ENCODE measurements around the gene CCDC68. TPM values are rescaled to one million over a fixed set of nuclear protein-coding genes. Genes with fewer than 3 reads are reported as not detected.

The CCDC68 gene
- total RNA-seq, 4 donors from 2014 or later = 72.6 to 99.7 (median 84.7) TPM

DNA sequence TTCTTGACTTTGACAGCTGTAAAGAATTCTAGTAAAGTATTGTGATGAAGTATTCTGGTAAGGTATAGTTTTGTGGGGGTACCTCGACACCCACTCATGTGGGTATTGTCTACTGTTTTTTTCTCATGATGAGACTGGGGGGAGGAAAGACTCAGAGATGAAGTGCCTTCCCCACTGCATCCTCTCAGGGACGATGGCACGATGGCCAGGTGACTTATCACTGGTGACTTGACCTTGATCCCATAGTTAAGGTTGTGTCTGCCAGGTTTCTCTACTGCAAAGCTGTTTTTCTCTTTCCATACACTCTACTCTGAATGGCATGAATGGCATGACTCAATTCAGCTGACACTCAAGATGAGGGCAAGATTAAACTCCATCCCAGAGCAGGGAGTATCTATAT lies 936 bp upstream of the CCDC68 start:
- DNase-seq = peak in 1 of 3 donors; percentile 54
- Histone ChIP-seq H3K27ac (peak overlapping the region in 2 of 4 donors; percentile 58 to 89), H3K27me3 (no peaks in the 10 kb centered on the region), H3K36me3 (no peaks in the 10 kb centered on the region), H3K4me3 (no peak overlapping the region), H3K4me1 (peaks cover 0 to 5% (median 0%) of the 10 kb centered on the region in 4 donors), H3K9me3 (no peaks in the 10 kb centered on the region)
- TF ChIP-seq POLR2A (IDR thresholded peaks at IDR 0.05) = no peak
- TF ChIP-seq, protein P1, sequence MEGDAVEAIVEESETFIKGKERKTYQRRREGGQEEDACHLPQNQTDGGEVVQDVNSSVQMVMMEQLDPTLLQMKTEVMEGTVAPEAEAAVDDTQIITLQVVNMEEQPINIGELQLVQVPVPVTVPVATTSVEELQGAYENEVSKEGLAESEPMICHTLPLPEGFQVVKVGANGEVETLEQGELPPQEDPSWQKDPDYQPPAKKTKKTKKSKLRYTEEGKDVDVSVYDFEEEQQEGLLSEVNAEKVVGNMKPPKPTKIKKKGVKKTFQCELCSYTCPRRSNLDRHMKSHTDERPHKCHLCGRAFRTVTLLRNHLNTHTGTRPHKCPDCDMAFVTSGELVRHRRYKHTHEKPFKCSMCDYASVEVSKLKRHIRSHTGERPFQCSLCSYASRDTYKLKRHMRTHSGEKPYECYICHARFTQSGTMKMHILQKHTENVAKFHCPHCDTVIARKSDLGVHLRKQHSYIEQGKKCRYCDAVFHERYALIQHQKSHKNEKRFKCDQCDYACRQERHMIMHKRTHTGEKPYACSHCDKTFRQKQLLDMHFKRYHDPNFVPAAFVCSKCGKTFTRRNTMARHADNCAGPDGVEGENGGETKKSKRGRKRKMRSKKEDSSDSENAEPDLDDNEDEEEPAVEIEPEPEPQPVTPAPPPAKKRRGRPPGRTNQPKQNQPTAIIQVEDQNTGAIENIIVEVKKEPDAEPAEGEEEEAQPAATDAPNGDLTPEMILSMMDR (IDR thresholded peaks at IDR 0.05) = no peak

DNA sequence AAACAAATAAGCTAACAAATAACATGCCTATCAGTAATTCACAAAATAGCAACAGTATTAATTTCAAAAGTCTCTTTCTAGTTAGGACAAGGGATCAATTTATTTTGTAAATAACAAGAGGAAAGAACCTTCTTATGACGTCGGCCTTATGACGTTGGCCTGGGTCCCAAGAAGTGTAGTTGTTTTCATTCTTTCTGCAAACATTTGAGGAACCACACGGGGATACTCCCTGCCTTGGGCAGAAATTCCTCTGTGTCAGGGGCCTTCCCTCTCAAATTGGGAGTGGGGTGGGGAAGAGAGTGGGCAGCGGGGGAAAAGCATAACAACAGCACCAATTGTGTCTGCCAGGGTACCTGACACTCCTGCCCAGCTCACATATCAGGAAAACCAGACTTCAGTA lies 1.3 kb downstream of the CCDC68 start:
- Histone ChIP-seq H3K36me3 (no peaks in the 10 kb centered on the region), H3K9me3 (no peaks in the 10 kb centered on the region), H3K27ac (peak overlapping the region in 2 of 4 donors; percentile 86 to 89), H3K4me1 (peaks cover 0 to 5% (median 0%) of the 10 kb centered on the region in 4 donors), H3K4me3 (peak overlapping the region in 3 of 4 donors; percentile 48 to 76 (median 70)), H3K27me3 (no peaks in the 10 kb centered on the region)
- no peak for TF ChIP-seq POLR2A (IDR thresholded peaks at IDR 0.05)
- TF ChIP-seq, protein P1 (IDR thresholded peaks at IDR 0.05) = no peak
- DNase-seq = peak in 1 of 3 donors; percentile 54

DNA sequence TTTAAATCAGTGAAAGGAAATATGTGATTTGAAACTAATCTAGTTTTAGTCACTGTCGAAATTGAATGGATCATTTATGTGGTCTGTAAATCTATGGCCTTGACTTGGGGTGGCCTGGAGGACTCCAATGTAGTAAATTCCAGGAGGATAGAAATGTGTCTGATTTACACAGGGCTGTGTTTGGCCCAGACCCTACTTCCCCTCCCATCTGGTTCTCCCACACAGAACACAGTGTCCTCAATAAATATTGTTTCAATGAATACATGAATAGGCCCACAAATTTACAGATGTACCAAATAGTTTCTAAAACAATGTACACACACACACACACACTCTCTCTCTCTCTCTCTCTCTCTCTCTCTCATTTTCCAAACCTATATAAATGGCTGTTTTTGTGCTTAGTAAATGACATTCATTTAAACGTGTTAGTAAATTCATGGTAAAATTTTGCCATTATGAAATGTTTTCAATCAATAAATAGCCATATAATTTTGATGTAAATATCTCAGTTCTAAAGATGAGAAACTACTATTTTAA lies 1.9 kb downstream of the CCDC68 start:
- TF ChIP-seq POLR2A (IDR thresholded peaks at IDR 0.05) = no peak
- TF ChIP-seq, protein P1 (IDR thresholded peaks at IDR 0.05) = no peak
- Histone ChIP-seq H3K4me3 (peak overlapping the region in 2 of 4 donors; percentile 70 to 76), H3K4me1 (peaks cover 0 to 5% (median 0%) of the 10 kb centered on the region in 4 donors), H3K36me3 (no peaks in the 10 kb centered on the region), H3K27me3 (no peaks in the 10 kb centered on the region), H3K9me3 (no peaks in the 10 kb centered on the region), H3K27ac (peak overlapping the region in 2 of 4 donors; percentile 25 to 89)
- no peak for DNase-seq

DNA sequence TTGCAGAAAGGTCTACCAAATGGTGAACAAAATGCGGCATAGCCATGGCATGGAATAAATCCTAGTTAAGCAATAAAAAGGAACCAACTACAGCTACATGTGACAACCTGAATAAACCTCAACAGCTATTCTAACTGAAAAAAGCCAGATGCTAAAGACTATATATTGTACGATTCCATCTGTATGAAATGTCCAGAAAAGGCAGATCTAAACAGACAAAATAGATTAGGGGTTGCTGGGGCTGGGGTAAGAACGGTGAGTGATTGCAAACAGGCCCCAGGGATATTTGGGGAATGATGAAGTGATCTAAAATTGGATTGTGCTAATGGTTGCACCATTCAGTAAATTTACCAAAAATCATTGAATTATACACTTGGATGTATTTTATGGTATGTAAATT lies 2.8 kb downstream of the CCDC68 start:
- Histone ChIP-seq H3K27ac (no peak overlapping the region), H3K4me3 (no peak overlapping the region), H3K9me3 (no peaks in the 10 kb centered on the region), H3K27me3 (no peaks in the 10 kb centered on the region), H3K36me3 (no peaks in the 10 kb centered on the region), H3K4me1 (peaks cover 0 to 5% (median 0%) of the 10 kb centered on the region in 4 donors)
- TF ChIP-seq, protein P1 (IDR thresholded peaks at IDR 0.05) = no peak
- no peak for TF ChIP-seq POLR2A (IDR thresholded peaks at IDR 0.05)
- DNase-seq = no peak

DNA sequence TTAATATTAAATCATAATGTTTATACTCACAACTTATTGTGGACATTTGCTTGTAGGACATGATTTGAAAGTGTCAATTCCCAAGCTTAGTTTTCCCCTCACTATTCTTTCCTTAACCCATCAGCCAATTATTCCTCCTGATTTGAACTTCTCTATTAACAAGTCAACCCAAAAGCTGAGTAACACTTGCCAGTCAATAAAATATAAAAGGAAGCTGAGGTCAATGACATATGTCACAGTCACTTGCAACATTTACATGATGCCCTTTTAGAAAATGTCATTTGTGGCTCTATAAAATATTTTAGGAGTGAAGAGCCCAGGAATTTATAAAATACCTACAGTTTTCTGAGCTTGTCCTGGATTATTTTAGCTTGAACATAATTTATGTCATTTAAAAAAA lies 7.2 kb downstream of the CCDC68 start:
- Histone ChIP-seq H3K9me3 (no peaks in the 10 kb centered on the region), H3K36me3 (no peaks in the 10 kb centered on the region), H3K27me3 (no peaks in the 10 kb centered on the region), H3K27ac (no peak overlapping the region), H3K4me3 (no peak overlapping the region), H3K4me1 (peaks cover 0 to 30% (median 0%) of the 10 kb centered on the region in 4 donors)
- no peak for TF ChIP-seq POLR2A (IDR thresholded peaks at IDR 0.05)
- TF ChIP-seq, protein P1 (IDR thresholded peaks at IDR 0.05) = no peak
- no peak for DNase-seq

Measured in Peyer's patch (tissue), 4 donors.